SKM-1 treated with dmso at 0.1 percent for 144 hours (cell line): Measurements from ENCODE around the gene AHCYL2.
"Not testable (repeated sequence)": the region's sequence is repeated elsewhere in the genome, so short reads cannot be mapped to it uniquely, and the experiment has no call there.

Experiments
- DNase-seq: peaks from one replicate; lab custom pipeline; 2025; ENCODE audit not compliant: unreplicated experiment; lab: John Stamatoyannopoulos, UW

AHCYL2 gene

DNA sequence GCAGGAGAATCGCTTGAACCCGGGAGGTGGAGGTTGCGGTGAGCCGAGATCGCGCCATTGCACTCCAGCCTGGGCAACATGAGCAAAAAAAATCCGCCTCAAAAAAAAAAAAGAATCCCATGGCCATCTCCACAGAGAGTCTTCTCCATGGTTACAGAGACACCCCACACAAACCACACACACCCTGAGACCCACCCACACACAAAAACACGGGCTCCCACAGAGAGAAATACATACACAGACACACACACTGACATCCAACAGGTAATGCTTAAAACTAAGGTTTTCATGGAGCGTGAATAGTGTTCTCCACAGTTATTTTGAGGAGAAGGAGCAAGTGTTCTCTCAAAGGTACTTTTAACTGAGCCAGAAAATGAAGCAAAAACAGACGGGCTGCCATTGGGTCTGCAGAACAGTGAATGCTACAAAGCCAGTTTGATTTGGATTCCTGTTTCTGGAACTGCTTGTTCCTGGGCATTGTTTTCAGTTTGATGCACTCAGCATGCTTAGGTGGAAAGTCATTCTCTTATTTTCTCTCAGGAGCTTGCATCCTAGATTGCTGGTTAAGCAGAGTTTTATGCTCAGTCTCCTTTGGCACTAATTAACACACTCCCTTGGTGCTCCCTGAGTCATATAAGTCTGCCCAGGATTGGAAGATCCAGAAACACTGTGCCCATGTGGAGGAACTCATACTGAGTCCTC lies 15.4 kb downstream of the AHCYL2 start:
- DNase-seq: no peak

DNA sequence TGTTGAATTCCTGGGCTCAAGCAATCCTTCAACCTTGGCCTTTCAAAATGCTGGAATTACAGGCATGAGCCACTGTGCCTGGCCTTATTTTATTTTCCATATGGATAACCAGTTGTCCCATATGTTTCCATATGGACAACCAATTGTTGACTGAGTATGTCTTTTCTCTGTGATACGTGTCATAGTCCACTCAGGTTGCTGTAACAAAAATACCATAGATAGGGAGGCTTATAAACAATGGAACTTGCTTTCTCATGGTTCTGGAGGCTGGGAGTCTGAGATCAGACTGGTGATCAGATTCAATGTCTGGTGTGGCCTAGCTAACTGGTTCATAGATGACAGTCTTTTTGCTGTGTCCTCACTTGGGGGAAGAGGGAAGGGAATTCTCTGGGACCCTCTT lies 19.4 kb downstream of the AHCYL2 start:
- DNase-seq: no peak

DNA sequence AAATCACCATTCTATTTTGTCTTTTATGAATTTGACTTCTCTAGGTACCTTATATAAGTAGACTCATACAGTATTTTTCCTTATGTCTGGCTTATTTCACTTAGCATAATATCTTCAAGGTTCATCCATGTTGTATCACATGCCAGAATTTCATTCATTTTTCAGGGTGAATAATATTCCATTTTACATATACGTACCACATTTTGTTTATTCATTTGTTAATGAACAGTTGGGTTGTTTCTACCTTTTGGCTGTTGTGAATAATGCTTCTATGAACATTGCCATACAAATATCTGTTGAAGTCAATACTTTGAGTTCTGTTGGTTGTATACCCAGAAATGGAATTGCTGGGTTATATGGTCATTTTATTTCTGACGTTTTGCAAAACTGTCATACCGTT lies 20.7 kb downstream of the AHCYL2 start:
- DNase-seq: no peak

DNA sequence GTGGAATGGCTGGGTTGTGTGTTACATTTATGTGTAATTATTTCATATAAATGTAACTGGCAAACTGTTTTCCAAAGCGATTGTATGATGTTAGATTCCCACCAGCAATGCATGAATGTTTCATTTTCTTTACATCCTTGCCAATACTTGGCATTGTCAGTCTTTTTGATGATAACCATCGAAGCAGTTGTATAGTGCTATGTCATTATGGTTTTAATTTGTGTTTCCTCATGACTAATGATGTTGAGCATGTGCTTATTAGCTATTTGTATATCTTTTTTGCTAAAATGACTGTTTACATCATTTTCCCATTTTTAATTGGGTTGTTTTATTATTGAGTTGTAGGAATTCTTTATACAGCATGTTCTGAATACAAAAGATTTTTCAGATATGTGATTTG lies 22.3 kb downstream of the AHCYL2 start:
- DNase-seq: no peak

DNA sequence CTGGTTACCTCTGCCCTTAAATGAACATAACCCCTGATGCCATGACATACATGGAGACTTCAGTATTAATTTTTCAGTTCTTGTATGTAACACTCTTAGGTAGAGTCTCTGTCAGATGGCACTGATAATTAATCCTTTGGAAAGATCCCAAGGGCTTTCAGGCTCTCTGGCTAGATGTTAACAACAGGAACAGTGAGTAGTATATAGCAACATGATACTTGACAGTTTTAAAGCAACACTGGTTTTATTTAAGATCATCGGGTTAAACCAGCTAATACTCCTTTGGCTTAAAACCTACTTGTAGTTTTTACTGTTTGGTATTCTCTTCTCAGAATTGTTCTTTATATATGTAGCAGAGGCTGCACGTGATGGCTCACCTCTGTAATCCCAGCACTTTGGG lies 27.3 kb downstream of the AHCYL2 start:
- no peak for DNase-seq

DNA sequence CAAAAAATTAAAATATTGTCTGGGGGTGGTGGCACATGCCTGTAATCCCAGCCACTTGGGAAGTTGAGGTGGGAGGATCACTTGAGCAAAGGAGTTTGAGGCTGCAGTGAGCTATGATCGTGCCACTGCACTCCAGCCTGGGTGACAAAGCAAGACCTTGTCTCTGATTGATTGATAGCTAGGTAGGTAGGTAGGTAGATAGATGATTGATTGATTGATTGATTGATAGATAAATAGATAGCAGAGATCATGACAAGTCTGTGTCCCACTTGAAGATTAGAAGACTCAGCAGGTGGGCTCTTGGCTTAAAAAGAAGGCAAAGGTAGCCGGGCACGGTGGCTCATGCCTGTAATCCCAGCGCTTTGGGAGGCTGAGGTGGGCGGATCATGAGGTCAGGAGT lies 27.8 kb downstream of the AHCYL2 start:
- not testable (repeated sequence) for DNase-seq

GRCh38 chr7:129255800-129256199 lies 31.0 kb downstream of the AHCYL2 start:
- no peak for DNase-seq

- no peak for DNase-seq
Measured at GRCh38 chr7:129256221-129256620, 31.4 kb downstream of the AHCYL2 start.

DNA sequence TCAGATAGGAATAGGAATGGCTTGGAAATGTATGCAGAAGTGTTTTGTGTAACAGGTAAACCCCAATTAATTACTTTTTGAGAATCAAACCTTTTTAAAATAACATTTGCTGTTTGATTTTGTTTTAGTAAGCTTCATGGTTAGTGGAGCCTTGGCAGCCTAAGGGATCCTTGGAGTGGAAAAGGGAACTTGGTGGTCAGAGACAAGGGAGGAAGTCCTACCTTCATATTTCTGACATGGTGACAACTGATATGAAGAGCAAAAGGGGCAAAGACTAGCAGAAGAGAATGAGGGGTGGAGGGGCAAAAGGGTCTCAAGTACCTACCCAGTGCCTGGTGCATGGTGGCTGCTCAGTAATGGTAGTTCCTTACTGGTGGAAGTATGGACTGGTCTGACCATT lies 32.3 kb downstream of the AHCYL2 start:
- peak; percentile 31 for DNase-seq

DNA sequence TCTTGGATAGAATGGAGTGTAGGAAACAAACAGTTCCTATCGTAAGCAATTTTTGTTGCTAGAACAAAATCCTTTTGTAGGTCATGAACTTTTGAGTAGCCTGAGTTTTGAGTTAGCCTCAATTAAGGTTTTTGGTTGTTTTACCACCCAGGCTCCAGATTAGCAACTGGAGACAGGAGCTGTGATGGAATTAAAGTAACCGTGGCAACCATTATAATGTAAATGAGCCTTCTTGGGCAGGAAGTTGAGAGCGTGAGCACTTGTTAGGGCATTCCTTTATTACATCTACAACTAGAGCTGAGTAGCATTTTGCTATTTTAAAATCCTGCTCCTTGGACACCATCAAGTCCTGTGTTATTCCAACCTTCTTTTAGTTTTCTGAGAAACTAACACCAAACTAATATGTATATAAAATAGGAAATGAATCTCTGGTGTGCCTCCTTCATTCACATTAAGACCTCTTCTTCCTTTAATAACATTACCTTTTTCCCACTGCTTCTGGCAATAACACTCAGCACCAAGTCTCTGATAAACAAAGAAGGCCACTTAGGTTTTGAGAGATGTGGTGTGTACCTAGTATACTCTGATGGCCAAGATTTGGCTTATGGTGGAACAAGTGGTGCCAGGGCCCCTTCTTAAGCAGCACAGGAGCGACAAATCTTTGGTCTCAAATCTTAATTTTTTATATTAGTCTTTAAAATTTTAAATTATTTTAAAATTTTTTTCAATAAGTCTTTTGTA lies 34.0 kb downstream of the AHCYL2 start:
- no peak for DNase-seq

DNA sequence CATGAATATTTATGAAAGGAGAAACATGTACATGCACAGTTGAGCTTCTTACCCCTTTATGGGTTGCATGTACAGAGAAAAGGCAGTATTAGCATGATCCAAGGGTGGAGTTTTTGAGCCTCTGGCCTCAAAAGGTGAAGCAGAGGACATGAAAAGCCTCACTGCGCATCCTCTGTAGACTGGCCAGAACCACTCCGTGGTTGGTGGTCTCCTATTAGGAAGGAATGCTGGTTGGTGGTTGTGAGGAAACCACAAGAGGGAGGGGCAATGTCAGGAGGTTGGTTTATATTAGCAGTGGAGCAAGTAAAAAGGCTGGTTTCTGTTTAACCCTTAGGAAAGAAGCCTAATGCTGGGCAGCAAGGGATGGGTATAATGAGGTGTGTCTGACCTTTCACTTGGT lies 37.5 kb downstream of the AHCYL2 start:
- DNase-seq: no peak

DNA sequence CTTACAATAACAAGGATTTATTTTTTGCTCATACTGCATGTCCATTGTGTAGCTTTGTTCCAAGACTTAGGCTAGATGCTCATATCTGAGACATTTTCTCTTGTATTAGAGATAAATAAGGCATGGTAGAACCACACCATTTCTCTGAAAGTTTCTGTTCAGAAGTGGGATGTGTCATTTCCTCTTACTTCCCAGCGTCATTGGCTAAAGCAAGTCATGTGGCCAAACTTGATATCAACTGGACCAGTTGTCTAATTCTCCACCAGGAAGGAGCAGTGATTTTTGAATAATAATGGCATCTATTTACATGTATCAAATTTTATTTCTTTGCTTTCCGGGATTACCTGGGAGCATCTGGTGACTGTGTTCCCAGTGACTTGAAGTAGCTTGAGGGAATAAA lies 38.3 kb downstream of the AHCYL2 start:
- no peak for DNase-seq

DNA sequence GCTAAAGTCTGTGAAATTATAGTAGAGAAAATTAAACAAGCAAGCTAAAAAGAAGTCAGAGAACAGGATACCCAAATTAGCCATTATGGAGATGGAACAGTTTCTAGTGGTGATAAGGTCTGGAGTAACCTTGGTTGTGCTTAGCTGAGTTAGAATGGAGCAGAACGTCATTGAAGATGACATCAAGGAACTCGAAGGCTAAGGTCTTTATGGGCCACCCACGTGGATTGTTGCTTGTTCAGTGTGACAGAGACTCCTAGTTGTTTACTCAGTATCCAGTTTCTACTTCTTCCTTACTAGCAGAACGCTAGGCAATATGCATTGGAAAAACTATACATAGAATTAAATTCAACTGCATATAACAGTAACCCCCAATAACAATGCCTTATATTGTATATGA lies 39.7 kb downstream of the AHCYL2 start:
- DNase-seq: no peak

- no peak for DNase-seq
Measured at GRCh38 chr7:129265328-129265727, 40.5 kb downstream of the AHCYL2 start.

- no peak for DNase-seq
Measured at GRCh38 chr7:129266181-129266580, 41.4 kb downstream of the AHCYL2 start.

GRCh38 chr7:129270077-129270476 lies 45.2 kb downstream of the AHCYL2 start:
- DNase-seq: no peak

GRCh38 chr7:129271500-129272355 lies 46.9 kb downstream of the AHCYL2 start:
- peak; percentile 22 for DNase-seq

- no peak for DNase-seq
Measured at GRCh38 chr7:129273936-129274335, 49.1 kb downstream of the AHCYL2 start.

DNA sequence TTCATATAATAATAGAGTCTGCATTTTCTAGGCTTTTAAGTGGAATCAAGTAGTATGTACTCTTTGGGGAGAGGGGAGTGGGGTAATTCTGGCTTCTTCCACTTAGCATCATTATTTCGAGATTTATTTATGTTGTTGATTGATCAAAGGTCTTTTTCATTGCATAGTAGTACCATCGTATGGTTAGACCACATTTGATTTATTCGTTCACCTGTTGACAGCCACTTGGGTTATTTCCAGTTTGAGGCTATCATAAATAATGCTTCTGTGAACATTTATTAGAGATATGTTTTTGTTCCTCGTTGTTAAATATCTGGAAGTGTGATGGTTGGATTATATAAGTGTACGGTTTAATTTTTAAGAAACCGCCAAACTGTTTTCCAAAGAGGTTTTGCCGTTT lies 52.8 kb downstream of the AHCYL2 start:
- no peak for DNase-seq

- no peak for DNase-seq
Measured at GRCh38 chr7:129278688-129279087, 53.9 kb downstream of the AHCYL2 start.

DNA sequence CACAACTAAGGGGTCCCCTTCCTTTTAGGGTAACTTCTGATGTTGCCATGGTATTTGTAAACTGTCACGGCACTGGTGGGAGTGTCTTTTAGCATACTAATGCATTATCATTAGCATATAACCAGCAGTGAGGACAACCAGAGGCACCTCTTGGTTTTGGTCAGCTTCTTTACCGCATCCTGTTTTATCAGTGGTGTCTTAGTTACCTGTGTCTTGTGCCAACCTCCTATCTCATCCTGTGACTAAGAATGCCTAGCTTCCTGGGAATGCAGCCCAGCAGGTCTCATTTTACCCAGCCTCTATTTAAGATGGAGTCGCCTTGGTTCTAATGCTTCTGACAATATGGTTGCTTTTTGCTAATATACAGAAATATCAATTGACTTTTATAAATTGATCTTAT lies 54.9 kb downstream of the AHCYL2 start:
- no peak for DNase-seq

DNA sequence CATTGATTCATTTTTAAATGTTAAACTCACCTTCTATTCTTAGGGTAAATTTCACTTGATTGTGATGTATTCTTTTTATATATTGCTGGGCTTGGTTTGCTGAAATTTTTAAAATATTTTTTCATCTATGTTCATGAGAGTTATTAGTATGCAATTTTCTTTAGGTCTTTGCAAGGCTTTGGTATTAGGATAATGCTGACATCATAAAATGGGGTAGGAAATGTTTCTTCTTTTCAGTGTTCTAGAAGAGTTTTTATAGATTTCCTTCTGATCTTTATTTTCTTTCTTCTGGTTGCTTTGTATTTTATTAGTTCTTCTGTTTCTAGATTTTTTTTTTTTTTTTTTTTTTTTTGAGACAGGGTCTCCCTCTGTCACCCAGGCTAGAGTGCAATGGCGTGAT lies 56.3 kb downstream of the AHCYL2 start:
- DNase-seq: no peak
